ENCODE results near the gene CCDC142.

DNA sequence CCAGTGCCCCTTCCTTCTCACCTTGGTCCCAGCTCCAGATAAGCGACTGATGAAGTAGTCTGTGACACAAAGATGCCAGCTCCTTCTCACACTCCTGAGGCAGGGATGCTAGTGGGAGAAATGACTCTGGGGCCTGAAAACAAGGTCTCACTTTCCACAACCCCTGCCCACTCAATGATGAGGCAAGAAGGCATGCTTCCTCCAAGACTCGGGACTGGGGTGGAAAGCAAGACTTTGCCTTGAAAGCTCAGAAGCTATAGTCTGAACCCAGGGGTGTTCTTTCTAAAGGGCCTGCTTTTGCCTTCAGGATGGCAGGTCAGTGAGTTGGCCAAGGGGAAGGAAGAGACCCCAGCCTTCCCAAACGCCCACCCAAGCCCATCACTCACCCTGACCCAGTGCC lies 1.4 kb downstream of the CCDC142 start:
- TF ChIP-seq, protein P1, sequence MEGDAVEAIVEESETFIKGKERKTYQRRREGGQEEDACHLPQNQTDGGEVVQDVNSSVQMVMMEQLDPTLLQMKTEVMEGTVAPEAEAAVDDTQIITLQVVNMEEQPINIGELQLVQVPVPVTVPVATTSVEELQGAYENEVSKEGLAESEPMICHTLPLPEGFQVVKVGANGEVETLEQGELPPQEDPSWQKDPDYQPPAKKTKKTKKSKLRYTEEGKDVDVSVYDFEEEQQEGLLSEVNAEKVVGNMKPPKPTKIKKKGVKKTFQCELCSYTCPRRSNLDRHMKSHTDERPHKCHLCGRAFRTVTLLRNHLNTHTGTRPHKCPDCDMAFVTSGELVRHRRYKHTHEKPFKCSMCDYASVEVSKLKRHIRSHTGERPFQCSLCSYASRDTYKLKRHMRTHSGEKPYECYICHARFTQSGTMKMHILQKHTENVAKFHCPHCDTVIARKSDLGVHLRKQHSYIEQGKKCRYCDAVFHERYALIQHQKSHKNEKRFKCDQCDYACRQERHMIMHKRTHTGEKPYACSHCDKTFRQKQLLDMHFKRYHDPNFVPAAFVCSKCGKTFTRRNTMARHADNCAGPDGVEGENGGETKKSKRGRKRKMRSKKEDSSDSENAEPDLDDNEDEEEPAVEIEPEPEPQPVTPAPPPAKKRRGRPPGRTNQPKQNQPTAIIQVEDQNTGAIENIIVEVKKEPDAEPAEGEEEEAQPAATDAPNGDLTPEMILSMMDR (conservative IDR thresholded peaks at IDR 0.05): no peak
- no peak for TF ChIP-seq ZFX (IDR thresholded peaks at IDR 0.05)

Measured in C4-2B (cell line).